H1 (cell line): ENCODE measurements around the gene SELENOS. TPM values are rescaled to one million over a fixed set of nuclear protein-coding genes. Genes with fewer than 3 reads are reported as not detected.
A peak's percentile ranks its signal among the peaks of the same experiment; 100 is the strongest.

ENCODE experiments used
- BCL11A ChIP-seq, 2 experiments: IDR thresholded peaks; one replicate each; pipeline ENCODE4 v1.6.1; 2011; ENCODE audit warnings: low read depth in 2 of 2, low read length in 2 of 2, mild to moderate bottlenecking in 2 of 2
- CTBP2 ChIP-seq: IDR thresholded peaks from 2 replicates; pipeline ENCODE4 v1.7.0; 2011; ENCODE audit warnings: borderline replicate concordance, mild to moderate bottlenecking, moderate library complexity, mixed read lengths, low read length; ENCODE audit not compliant: insufficient read depth, insufficient read length
- EGR1 ChIP-seq: IDR thresholded peaks from 2 replicates; pipeline ENCODE4 v1.6.1; 2011; ENCODE audit warnings: low read depth, low read length, borderline replicate concordance
- GTF2F1 ChIP-seq: IDR thresholded peaks from 2 replicates; pipeline ENCODE4 v1.6.1; 2012; ENCODE audit warnings: low read depth, low read length, improper control_type of control experiment, borderline replicate concordance
- HDAC2 ChIP-seq, 2 experiments: fragments of 300-600 bp in 1 of 2; sonication (generic) in 1 of 2; IDR thresholded peaks; 2 replicates each; pipeline ENCODE4 v1.6.1; 2011 to 2012; ENCODE audit warnings: low read depth in 2 of 2, low read length in 2 of 2, mild to moderate bottlenecking in 2 of 2, moderate library complexity in 2 of 2, borderline replicate concordance in 1 of 2, inconsistent platforms in 1 of 2
- RAD21 ChIP-seq, 2 experiments: IDR thresholded peaks in 1 of 2; conservative IDR thresholded peaks in 1 of 2; 2 replicates each; pipeline ENCODE4 v1.6.1; 2011; ENCODE audit warnings: low read depth in 2 of 2, low read length in 2 of 2, improper control_type of control experiment in 1 of 2, inconsistent platforms in 1 of 2, mild to moderate bottlenecking in 1 of 2, moderate library complexity in 1 of 2
- SIN3A ChIP-seq, 2 experiments: IDR thresholded peaks in 1 of 2; conservative IDR thresholded peaks in 1 of 2; 2 replicates each; pipeline ENCODE4 v1.6.1; 2011 to 2012; ENCODE audit warnings: low read length in 2 of 2, improper control_type of control experiment in 1 of 2, low read depth in 1 of 2, mild to moderate bottlenecking in 1 of 2
- polyA plus RNA-seq, 7 experiments: library from polyadenylated mRNA; depleted of rRNA in 3 of 7; stranded (reverse) in 5 of 7; unstranded in 2 of 7; fragments of >200 nt in 5 of 7; fragments of 200-250 nt in 2 of 7; gene quantifications; 1 replicate in 5 of 7; 2 replicates in 1 of 7; 4 replicates in 1 of 7; pipeline versions ENCODE4 v1.2.1 to v1.2.3, GENCODE V29; 2011 to 2013; ENCODE audit warnings: missing spikeins in 2 of 7, mixed read lengths in 2 of 7
- total RNA-seq: library from RNA; stranded (reverse); fragmentation: NEBNext Ultra II Directional; extraction: Animal tissue kit (Norgen Biotek cat#: 25700); gene quantifications from 2 replicates; pipeline ENCODE4 v1.2.1, GENCODE V29; 2021
- TF ChIP-seq, protein P1 (sequence below): IDR thresholded peaks from 2 replicates; pipeline ENCODE4 v1.6.1; 2012; ENCODE audit warnings: inconsistent platforms

The SELENOS gene
- total and polyA plus RNA-seq, 2 of the 8 experiments (the other 6 are each of a cell fraction or from before 2014, with no cell fraction given) = 45.1 to 46.0 TPM

DNA sequence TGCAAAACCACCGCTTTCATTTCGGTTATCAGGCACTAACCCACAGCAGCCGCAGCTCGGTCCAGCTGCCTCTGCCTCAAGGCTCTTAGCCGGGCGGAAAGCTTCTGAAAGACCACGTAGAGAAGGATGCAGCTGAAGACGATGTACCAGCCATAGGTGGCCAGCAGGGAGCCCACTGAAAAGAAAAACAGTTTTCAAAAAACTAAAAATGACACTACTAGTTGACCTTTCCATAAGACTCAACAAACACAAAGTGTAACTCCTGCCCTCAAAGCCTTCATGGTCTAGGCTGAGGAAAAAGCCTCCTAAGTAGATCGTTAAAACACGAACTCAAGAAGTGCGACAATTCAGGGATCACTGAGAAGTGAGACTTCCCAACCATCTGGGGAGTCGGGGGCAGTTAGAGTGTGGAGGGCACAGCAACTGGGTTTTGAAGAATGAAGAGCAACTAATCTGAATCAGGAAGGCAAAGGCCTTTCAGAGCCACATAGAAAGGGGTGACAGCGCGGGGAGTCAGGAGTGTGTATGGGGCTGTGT lies 716 bp downstream of the SELENOS start (continued):
- TF ChIP-seq RAD21 (IDR thresholded peaks at IDR 0.05 in 1 of 2, conservative IDR thresholded peaks at IDR 0.05 in 1 of 2; ENCODE audit: low read depth in 2 of 2, low read length in 2 of 2) (0 out of 4 replicates have a peak, but pooled peaks of 1 of the 2 experiments have one; percentile 1), BCL11A (IDR thresholded peaks at IDR 0.05; ENCODE audit: low read depth in 2 of 2, low read length in 2 of 2) (no peak), HDAC2 (IDR thresholded peaks at IDR 0.05; ENCODE audit: borderline replicate concordance in 1 of 2, low read depth in 2 of 2, low read length in 2 of 2) (no peak), GTF2F1 (no peak), CTBP2 (no peak), EGR1 (no peak), SIN3A (conservative IDR thresholded peaks at IDR 0.05 in 1 of 2, IDR thresholded peaks at IDR 0.05 in 1 of 2; ENCODE audit: low read depth in 1 of 2, low read length in 2 of 2) (peak in 1 of 2 experiments; percentile 57; a peak in 1 of 4 replicates)
- TF ChIP-seq, protein P1, sequence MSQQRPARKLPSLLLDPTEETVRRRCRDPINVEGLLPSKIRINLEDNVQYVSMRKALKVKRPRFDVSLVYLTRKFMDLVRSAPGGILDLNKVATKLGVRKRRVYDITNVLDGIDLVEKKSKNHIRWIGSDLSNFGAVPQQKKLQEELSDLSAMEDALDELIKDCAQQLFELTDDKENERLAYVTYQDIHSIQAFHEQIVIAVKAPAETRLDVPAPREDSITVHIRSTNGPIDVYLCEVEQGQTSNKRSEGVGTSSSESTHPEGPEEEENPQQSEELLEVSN = no peak
